ENCODE data around the gene TRAPPC6A. TPM values are rescaled to one million over a fixed set of nuclear protein-coding genes. Genes with fewer than 3 reads are reported as not detected.

The TRAPPC6A gene
- total RNA-seq, 1 experiment from 2014 or later, result 18.3 TPM

DNA sequence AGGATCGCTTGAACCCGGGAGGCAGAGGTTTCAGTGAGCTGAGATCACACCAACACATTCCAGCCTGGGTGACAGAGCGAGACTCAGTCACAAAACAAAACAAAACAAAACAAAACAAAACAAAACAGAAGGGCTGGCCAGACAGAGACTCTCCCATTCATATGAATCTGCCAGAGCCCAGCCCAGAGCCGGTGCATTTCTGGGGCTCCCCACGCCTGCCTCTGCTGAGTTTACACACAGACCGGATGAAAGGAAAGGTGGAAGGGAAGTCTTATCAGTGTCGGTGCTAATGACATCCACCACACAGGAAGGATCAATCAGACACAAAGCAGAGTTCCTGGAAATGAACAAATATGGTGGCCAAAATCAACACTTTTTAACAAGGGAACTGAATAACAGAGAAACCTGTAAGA, 6.8 kb downstream of the TRAPPC6A start:
- H3K36me3 ChIP-seq (ENCODE audit: low read depth, low read length), result no peaks in the 10 kb centered on the region
- DNase-seq (no peak), ATAC-seq (no peak)
- no peaks in the 10 kb centered on the region for H3K79me2 ChIP-seq (ENCODE audit: low read length)
- H3K9me3 ChIP-seq (ENCODE audit: low read length), result no peaks in the 10 kb centered on the region
- no peak overlapping the region for H3K27ac ChIP-seq (ENCODE audit: low read length)
- no peaks in the 10 kb centered on the region for H3K27me3 ChIP-seq (ENCODE audit: low read length)
- ChIA-PET CTCF (no interaction called here), POLR2A (ENCODE audit: unreplicated experiment) (interaction anchor here (0.6 kb wide), 1 partner anchor 11 kb away, joined by 4 read pairs; no protein-coding TSS in a partner anchor)
- H3K9ac ChIP-seq (ENCODE audit: low read length), result no peak overlapping the region
- H3K4me2 ChIP-seq (ENCODE audit: low read length), result no peak overlapping the region
- TF ChIP-seq EZH2 (IDR thresholded peaks at IDR 0.05; ENCODE audit: low read length, unreplicated experiment) (no peak), CTCF (conservative IDR thresholded peaks at IDR 0.05; ENCODE audit: low read depth, low read length) (no peak), EZH2phosphoT487 (IDR thresholded peaks at IDR 0.05; ENCODE audit: borderline replicate concordance, low read length) (no peak)
- H3F3A ChIP-seq (ENCODE audit: low read length, unreplicated experiment), result no peaks in the 10 kb centered on the region
- no peaks in the 10 kb centered on the region for H3K4me1 ChIP-seq (ENCODE audit: insufficient read depth, low read length)
- no peaks in the 10 kb centered on the region for H4K20me1 ChIP-seq (ENCODE audit: low read length)
- H3K9me2 ChIP-seq (replicated peaks; ENCODE audit: low read length), result no peaks in the 10 kb centered on the region
- intact Hi-C loops (cut with micrococcal nuclease), result no loop called here
- H3K4me3 ChIP-seq (ENCODE audit: low read length), result no peak overlapping the region
- no peak overlapping the region for H2AFZ ChIP-seq (ENCODE audit: low read length)
- BruUV-seq (replicated peaks), result no TSS peak

DNA sequence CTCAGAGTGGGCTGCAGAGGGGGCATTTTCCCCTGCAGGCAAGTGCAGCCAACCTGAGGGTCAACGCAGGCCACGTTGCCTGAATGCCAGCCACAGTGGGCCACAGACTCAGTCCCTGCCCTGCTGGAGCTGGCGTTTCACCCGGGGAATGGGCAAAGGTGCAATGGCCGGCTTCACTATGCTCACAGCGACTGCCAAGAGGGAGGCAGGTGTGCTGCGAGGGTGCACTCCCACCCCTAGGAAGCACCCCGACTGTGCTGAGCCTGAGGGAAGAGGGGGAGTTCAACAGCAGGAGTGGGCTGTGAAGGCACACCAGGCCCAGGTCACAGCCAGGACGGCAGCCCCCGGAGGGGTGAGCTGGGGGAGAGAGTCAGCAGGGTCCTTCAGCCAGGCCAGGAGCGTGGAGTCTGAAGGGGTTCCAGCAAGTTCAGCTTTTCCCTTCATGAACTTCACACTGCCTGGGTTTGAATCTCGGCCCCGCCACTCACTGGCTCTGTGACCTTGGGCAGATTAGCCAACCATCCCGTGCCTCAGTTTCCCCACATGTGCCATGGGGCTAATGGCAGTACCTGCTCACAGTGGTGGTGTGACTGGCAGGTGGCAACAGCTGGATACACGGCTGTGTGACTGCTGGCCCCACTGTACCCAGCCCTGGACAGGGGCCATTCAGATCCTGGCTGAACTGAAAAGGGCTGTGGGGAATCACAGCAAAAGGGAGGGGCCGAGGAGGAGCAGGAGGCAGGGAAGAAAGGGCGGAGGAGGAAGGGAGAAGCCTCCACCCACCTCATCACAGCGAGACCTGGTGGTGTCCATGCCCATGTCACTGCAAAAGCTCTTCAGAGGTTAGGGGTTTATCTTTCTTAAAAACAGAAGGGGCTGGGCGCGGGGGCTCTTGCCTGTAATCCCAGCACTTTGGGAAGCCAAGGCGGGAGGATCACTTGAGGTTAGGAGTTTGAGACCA, 7.6 kb downstream of the TRAPPC6A start:
- no peak overlapping the region for H3K27ac ChIP-seq (ENCODE audit: low read length)
- no peak overlapping the region for H2AFZ ChIP-seq (ENCODE audit: low read length)
- no peak overlapping the region for H3K9ac ChIP-seq (ENCODE audit: low read length)
- ChIA-PET POLR2A (ENCODE audit: unreplicated experiment) (no interaction called here), CTCF (no interaction called here)
- H3K4me2 ChIP-seq (ENCODE audit: low read length), result no peak overlapping the region
- no peaks in the 10 kb centered on the region for H3K79me2 ChIP-seq (ENCODE audit: low read length)
- no peak for ATAC-seq
- intact Hi-C loops (cut with micrococcal nuclease), result no loop called here
- no peaks in the 10 kb centered on the region for H3K27me3 ChIP-seq (ENCODE audit: low read length)
- BruUV-seq (replicated peaks), result no TSS peak
- H3K9me2 ChIP-seq (replicated peaks; ENCODE audit: low read length), result no peaks in the 10 kb centered on the region
- no peak for DNase-seq
- TF ChIP-seq EZH2phosphoT487 (IDR thresholded peaks at IDR 0.05; ENCODE audit: borderline replicate concordance, low read length) (no peak), EZH2 (IDR thresholded peaks at IDR 0.05; ENCODE audit: low read length, unreplicated experiment) (no peak), CTCF (conservative IDR thresholded peaks at IDR 0.05; ENCODE audit: low read depth, low read length) (no peak)
- no peaks in the 10 kb centered on the region for H3K36me3 ChIP-seq (ENCODE audit: low read depth, low read length)
- H4K20me1 ChIP-seq (ENCODE audit: low read length), result no peaks in the 10 kb centered on the region
- H3K9me3 ChIP-seq (ENCODE audit: low read length), result no peaks in the 10 kb centered on the region
- no peaks in the 10 kb centered on the region for H3K4me1 ChIP-seq (ENCODE audit: insufficient read depth, low read length)
- H3K4me3 ChIP-seq (ENCODE audit: low read length), result no peak overlapping the region
- H3F3A ChIP-seq (ENCODE audit: low read length, unreplicated experiment), result no peaks in the 10 kb centered on the region

DNA sequence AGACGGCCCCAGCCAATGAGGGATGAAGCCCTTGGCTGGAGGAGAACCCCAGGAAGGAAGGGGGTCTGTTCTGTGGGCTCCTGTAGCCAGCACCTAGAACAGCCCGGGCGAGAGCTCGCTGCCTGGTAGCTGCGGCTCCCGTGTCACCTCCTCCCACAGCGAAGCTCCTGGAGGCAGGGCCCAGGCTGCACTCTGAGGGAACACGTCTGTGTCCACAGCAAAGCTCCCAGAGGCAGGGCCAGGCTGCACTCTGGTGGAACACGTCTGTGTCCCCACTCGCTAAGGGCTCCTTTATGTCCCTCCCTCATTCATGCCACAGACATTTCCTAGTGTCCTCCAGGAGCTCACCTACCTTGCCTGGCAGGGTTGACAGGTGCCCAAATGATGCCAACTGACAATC, 8.4 kb downstream of the TRAPPC6A start:
- no peak overlapping the region for H3K27ac ChIP-seq (ENCODE audit: low read length)
- H3K4me3 ChIP-seq (ENCODE audit: low read length), result no peak overlapping the region
- no peaks in the 10 kb centered on the region for H3K36me3 ChIP-seq (ENCODE audit: low read depth, low read length)
- H3K9me3 ChIP-seq (ENCODE audit: low read length), result no peaks in the 10 kb centered on the region
- H3K9ac ChIP-seq (ENCODE audit: low read length), result no peak overlapping the region
- H3K27me3 ChIP-seq (ENCODE audit: low read length), result no peaks in the 10 kb centered on the region
- H4K20me1 ChIP-seq (ENCODE audit: low read length), result no peaks in the 10 kb centered on the region
- ChIA-PET POLR2A (ENCODE audit: unreplicated experiment) (no interaction called here), CTCF (no interaction called here)
- TF ChIP-seq EZH2phosphoT487 (IDR thresholded peaks at IDR 0.05; ENCODE audit: borderline replicate concordance, low read length) (no peak), EZH2 (IDR thresholded peaks at IDR 0.05; ENCODE audit: low read length, unreplicated experiment) (no peak), CTCF (conservative IDR thresholded peaks at IDR 0.05; ENCODE audit: low read depth, low read length) (no peak)
- no peak overlapping the region for H2AFZ ChIP-seq (ENCODE audit: low read length)
- no peaks in the 10 kb centered on the region for H3F3A ChIP-seq (ENCODE audit: low read length, unreplicated experiment)
- no peaks in the 10 kb centered on the region for H3K9me2 ChIP-seq (replicated peaks; ENCODE audit: low read length)
- ATAC-seq (no peak), DNase-seq (no peak)
- intact Hi-C loops (cut with micrococcal nuclease), result no loop called here
- H3K79me2 ChIP-seq (ENCODE audit: low read length), result no peaks in the 10 kb centered on the region
- BruUV-seq (replicated peaks), result no TSS peak
- no peaks in the 10 kb centered on the region for H3K4me1 ChIP-seq (ENCODE audit: insufficient read depth, low read length)
- H3K4me2 ChIP-seq (ENCODE audit: low read length), result no peak overlapping the region
